Mesenchymal stem cell (in vitro differentiated cells and primary cell): Measurements from ENCODE around the gene PLA2G2E.

ENCODE experiments used
- DNase-seq: peaks from one replicate; pipeline ENCODE4 v3.0.0-alpha.2; 2013
- H2AFZ ChIP-seq: one replicate; pipeline ENCODE4 v1.6.1; 2013; ENCODE audit warnings: low read depth, mild to moderate bottlenecking, control low read depth, inconsistent platforms, low read length, moderate library complexity
- H2AK5ac ChIP-seq: 2 replicates; pipeline ENCODE4 v1.6.1; 2013; ENCODE audit warnings: low read length, moderate library complexity, mild to moderate bottlenecking, inconsistent platforms; ENCODE audit not compliant: severe bottlenecking
- H2BK120ac ChIP-seq: one replicate; pipeline ENCODE4 v1.6.1; 2013; ENCODE audit warnings: low read depth, mild to moderate bottlenecking, inconsistent platforms, low read length, moderate library complexity
- H2BK12ac ChIP-seq, 2 experiments: one replicate each; pipeline ENCODE4 v1.6.1; 2013; ENCODE audit warnings: inconsistent platforms in 2 of 2, low read length in 2 of 2, mild to moderate bottlenecking in 2 of 2, moderate library complexity in 2 of 2, control low read depth in 1 of 2
- H2BK15ac ChIP-seq: one replicate; pipeline ENCODE4 v1.6.1; 2013; ENCODE audit warnings: mild to moderate bottlenecking, low read depth, inconsistent platforms; ENCODE audit not compliant: poor library complexity, severe bottlenecking
- H2BK5ac ChIP-seq: 2 replicates; pipeline ENCODE4 v1.6.1; 2013; ENCODE audit warnings: low read depth, mild to moderate bottlenecking, low read length, control low read depth, inconsistent platforms; ENCODE audit not compliant: poor library complexity, severe bottlenecking
- H3K14ac ChIP-seq, 2 experiments: one replicate each; pipeline ENCODE4 v1.6.1; 2013; ENCODE audit warnings: inconsistent platforms in 2 of 2, low read length in 2 of 2, control low read depth in 1 of 2, mild to moderate bottlenecking in 1 of 2, moderate library complexity in 1 of 2
- H3K18ac ChIP-seq, 2 experiments: one replicate each; pipeline ENCODE4 v1.6.1; 2013; ENCODE audit warnings: inconsistent platforms in 2 of 2, low read length in 2 of 2, control low read depth in 1 of 2, low read depth in 1 of 2, mild to moderate bottlenecking in 1 of 2
- H3K23ac ChIP-seq, 2 experiments: one replicate each; pipeline ENCODE4 v1.6.1; 2013; ENCODE audit warnings: inconsistent platforms in 2 of 2, low read length in 2 of 2, mild to moderate bottlenecking in 2 of 2, moderate library complexity in 2 of 2, control low read depth in 1 of 2
- H3K27ac ChIP-seq: 2 replicates; pipeline ENCODE4 v1.5.1; 2013; ENCODE audit warnings: mild to moderate bottlenecking, moderate library complexity, low read length, control low read depth, inconsistent platforms; ENCODE audit not compliant: poor library complexity, severe bottlenecking
- H3K27me3 ChIP-seq, 2 experiments: 2 replicates each; pipeline versions ENCODE4 v1.6.1 to v1.7.0; 2013; ENCODE audit warnings: low read length in 2 of 2, mild to moderate bottlenecking in 2 of 2, moderate library complexity in 2 of 2, control low read depth in 1 of 2, inconsistent platforms in 1 of 2; ENCODE audit not compliant: control insufficient read depth in 1 of 2, insufficient read depth in 1 of 2
- H3K36me3 ChIP-seq, 2 experiments: 2 replicates each; pipeline versions ENCODE4 v1.6.1 to v1.7.0; 2013; ENCODE audit warnings: low read length in 2 of 2, control low read depth in 1 of 2, inconsistent platforms in 1 of 2, low read depth in 1 of 2, mild to moderate bottlenecking in 1 of 2; ENCODE audit not compliant: insufficient read depth in 2 of 2, control insufficient read depth in 1 of 2
- H3K4ac ChIP-seq, 2 experiments: one replicate each; pipeline ENCODE4 v1.6.1; 2013; ENCODE audit warnings: inconsistent platforms in 2 of 2, low read length in 2 of 2, mild to moderate bottlenecking in 2 of 2, moderate library complexity in 2 of 2, control low read depth in 1 of 2, low read depth in 1 of 2
- H3K4me1 ChIP-seq: 2 replicates; pipeline ENCODE4 v1.6.1; 2013; ENCODE audit warnings: low read depth, low read length, control low read depth; ENCODE audit not compliant: control insufficient read depth, insufficient read depth
- H3K4me2 ChIP-seq: 2 replicates; pipeline ENCODE4 v1.6.1; 2013; ENCODE audit warnings: low read length, mild to moderate bottlenecking, inconsistent platforms; ENCODE audit not compliant: poor library complexity, severe bottlenecking
- H3K4me3 ChIP-seq, 2 experiments: 2 replicates each; pipeline versions ENCODE4 v1.5.1 to v1.7.0; 2013; ENCODE audit warnings: low read length in 2 of 2, mild to moderate bottlenecking in 2 of 2, control low read depth in 1 of 2, low read depth in 1 of 2; ENCODE audit not compliant: insufficient read depth in 1 of 2
- H3K79me1 ChIP-seq: replicated peaks from 2 replicates; pipeline ENCODE4 v1.6.1; 2013; ENCODE audit warnings: mild to moderate bottlenecking, control low read depth, low read length, inconsistent platforms; ENCODE audit not compliant: poor library complexity, severe bottlenecking
- H3K9ac ChIP-seq: 2 replicates; pipeline ENCODE4 v1.7.0; 2013; ENCODE audit warnings: mild to moderate bottlenecking, low read length, moderate library complexity
- H3K9me3 ChIP-seq: 2 replicates; pipeline ENCODE4 v1.7.0; 2013; ENCODE audit warnings: mild to moderate bottlenecking, low read length; ENCODE audit not compliant: control insufficient read depth
- H4K8ac ChIP-seq: one replicate; pipeline ENCODE4 v1.6.1; 2013; ENCODE audit warnings: inconsistent platforms, mild to moderate bottlenecking, low read length, moderate library complexity
- H4K91ac ChIP-seq: one replicate; pipeline ENCODE4 v1.6.1; 2013; ENCODE audit warnings: mild to moderate bottlenecking, low read length, inconsistent platforms
- WGBS: methylation state at CpG from one replicate; pipeline ENCODE4 v1.1.7; 2013; ENCODE audit warnings: mixed read lengths; 5-methylcytosine and 5-hydroxymethylcytosine counted together

Gene PLA2G2E

GRCh38 chr1:19909392-19909791 lies 14.0 kb downstream of the PLA2G2E start:
- 90% methylated on average over 5 of the region's 5 CpGs for WGBS
- no peaks in the 10 kb centered on the region for H3K27me3 ChIP-seq
- H2BK15ac ChIP-seq = no peak overlapping the region
- H2AFZ ChIP-seq = no peak overlapping the region
- H3K23ac ChIP-seq = no peak overlapping the region
- peaks cover 29 to 93% of the 10 kb centered on the region in 2 experiments for H3K36me3 ChIP-seq
- H3K9me3 ChIP-seq = no peaks in the 10 kb centered on the region
- peaks cover 19% of the 10 kb centered on the region for H3K79me1 ChIP-seq
- H2BK5ac ChIP-seq = no peak overlapping the region
- no peak overlapping the region for H3K4me3 ChIP-seq
- H4K91ac ChIP-seq = no peak overlapping the region
- no peaks in the 10 kb centered on the region for H3K4me1 ChIP-seq
- no peak overlapping the region for H3K9ac ChIP-seq
- no peak overlapping the region for H4K8ac ChIP-seq
- H2BK120ac ChIP-seq = no peak overlapping the region
- no peak overlapping the region for H3K4me2 ChIP-seq
- no peak overlapping the region for H3K4ac ChIP-seq
- no peak overlapping the region for H2AK5ac ChIP-seq
- H2BK12ac ChIP-seq = no peak overlapping the region
- DNase-seq = no peak
- H3K27ac ChIP-seq = no peak overlapping the region
- H3K14ac ChIP-seq = no peak overlapping the region
- H3K18ac ChIP-seq = no peak overlapping the region

GRCh38 chr1:19907456-19907855 lies 16.0 kb downstream of the PLA2G2E start:
- H3K36me3 ChIP-seq = peaks cover 20 to 93% of the 10 kb centered on the region in 2 experiments
- no peak overlapping the region for H2BK120ac ChIP-seq
- H3K18ac ChIP-seq = no peak overlapping the region
- no peak overlapping the region for H2BK5ac ChIP-seq
- H4K91ac ChIP-seq = no peak overlapping the region
- H2BK15ac ChIP-seq = no peak overlapping the region
- H3K4me3 ChIP-seq = no peak overlapping the region
- H3K23ac ChIP-seq = no peak overlapping the region
- H2AK5ac ChIP-seq = no peak overlapping the region
- no peaks in the 10 kb centered on the region for H3K27me3 ChIP-seq
- H2BK12ac ChIP-seq = no peak overlapping the region
- no peak overlapping the region for H3K4ac ChIP-seq
- H2AFZ ChIP-seq = no peak overlapping the region
- 96% methylated on average over 13 of the region's 13 CpGs for WGBS
- H3K9me3 ChIP-seq = no peaks in the 10 kb centered on the region
- no peak overlapping the region for H3K4me2 ChIP-seq
- no peak overlapping the region for H4K8ac ChIP-seq
- H3K4me1 ChIP-seq = no peaks in the 10 kb centered on the region
- no peak overlapping the region for H3K27ac ChIP-seq
- H3K79me1 ChIP-seq = peaks cover 18% of the 10 kb centered on the region
- H3K14ac ChIP-seq = no peak overlapping the region
- no peak for DNase-seq
- H3K9ac ChIP-seq = no peak overlapping the region

DNA sequence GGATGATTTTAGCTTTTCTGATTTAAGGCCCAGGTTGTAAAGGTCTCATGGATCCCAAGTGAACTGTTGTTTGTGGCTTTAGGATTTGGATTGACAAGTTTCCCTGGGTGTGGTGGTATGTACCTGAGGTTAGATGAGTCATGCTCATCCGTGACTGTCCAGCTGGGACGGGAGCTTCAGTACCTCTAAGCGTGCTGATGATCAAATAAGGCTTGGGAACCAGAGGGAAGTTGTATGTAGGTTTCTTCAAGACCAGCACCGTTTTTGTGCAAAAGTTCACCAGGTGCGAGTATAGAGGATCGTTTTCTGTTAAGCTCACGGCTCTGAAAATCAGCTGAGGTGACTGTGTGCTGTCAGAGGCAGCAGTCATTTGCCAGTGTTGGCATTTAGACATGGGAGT lies 19.8 kb downstream of the PLA2G2E start:
- H3K79me1 ChIP-seq = peaks cover 15% of the 10 kb centered on the region
- H3K23ac ChIP-seq = no peak overlapping the region
- no peak overlapping the region for H3K9ac ChIP-seq
- no peak overlapping the region for H4K8ac ChIP-seq
- no peak overlapping the region for H3K4ac ChIP-seq
- no peak overlapping the region for H2AFZ ChIP-seq
- 86% methylated on average over 7 of the region's 7 CpGs for WGBS
- no peak overlapping the region for H2BK15ac ChIP-seq
- no peak for DNase-seq
- H2AK5ac ChIP-seq = no peak overlapping the region
- no peaks in the 10 kb centered on the region for H3K27me3 ChIP-seq
- H3K36me3 ChIP-seq = peaks cover 15 to 91% of the 10 kb centered on the region in 2 experiments
- H2BK12ac ChIP-seq = no peak overlapping the region
- H3K18ac ChIP-seq = no peak overlapping the region
- no peak overlapping the region for H3K27ac ChIP-seq
- H4K91ac ChIP-seq = no peak overlapping the region
- H2BK120ac ChIP-seq = no peak overlapping the region
- no peaks in the 10 kb centered on the region for H3K4me1 ChIP-seq
- no peak overlapping the region for H2BK5ac ChIP-seq
- H3K14ac ChIP-seq = no peak overlapping the region
- H3K4me3 ChIP-seq = no peak overlapping the region
- H3K4me2 ChIP-seq = no peak overlapping the region
- H3K9me3 ChIP-seq = no peaks in the 10 kb centered on the region

DNA sequence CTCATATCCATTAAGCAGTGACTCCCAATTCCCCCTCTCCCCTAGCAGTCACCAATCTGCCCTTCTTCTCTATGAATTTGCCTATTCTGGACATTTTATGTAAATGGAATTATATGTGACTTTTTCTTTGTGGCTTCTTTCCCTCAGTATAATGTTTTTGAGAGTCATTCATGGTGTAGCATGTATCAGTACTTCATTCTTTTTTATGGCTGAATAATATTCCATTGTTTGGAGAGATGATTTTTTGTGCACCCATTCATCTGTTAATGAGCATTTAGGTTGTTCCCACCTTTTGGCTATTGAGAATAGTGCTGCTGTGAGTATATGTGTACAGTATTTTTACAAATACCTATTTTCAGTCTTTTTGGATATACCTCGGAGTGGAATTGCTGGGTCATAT lies 21.8 kb downstream of the PLA2G2E start:
- Histone ChIP-seq H3K27me3 (no peaks in the 10 kb centered on the region), H3K14ac (no peak overlapping the region), H3K18ac (no peak overlapping the region), H3K4me1 (no peaks in the 10 kb centered on the region), H3K9ac (no peak overlapping the region), H3K23ac (no peak overlapping the region), H3K4ac (no peak overlapping the region), H3K27ac (no peak overlapping the region), H3K36me3 (peaks cover 16 to 84% of the 10 kb centered on the region in 2 experiments), H2BK120ac (no peak overlapping the region), H3K9me3 (no peaks in the 10 kb centered on the region), H2BK5ac (no peak overlapping the region), H2BK15ac (no peak overlapping the region), H4K8ac (no peak overlapping the region), H4K91ac (no peak overlapping the region), H2AK5ac (no peak overlapping the region), H3K4me3 (no peak overlapping the region), H3K4me2 (no peak overlapping the region), H2AFZ (no peak overlapping the region), H3K79me1 (peaks cover 17% of the 10 kb centered on the region), H2BK12ac (no peak overlapping the region)
- DNase-seq = no peak
- 88% methylated on average over 1 of the region's 1 CpG for WGBS
